Endothelial cell of umbilical vein (primary cell): Measurements from ENCODE around the gene SPDYE4. TPM values are rescaled to one million over a fixed set of nuclear protein-coding genes. Genes with fewer than 3 reads are reported as not detected.

ENCODE experiments used
- BruUV-seq: library from RNA; stranded (reverse); fragments of 400-500 nt; replicated peaks from 2 replicates; lab custom pipeline; 2021; lab: Mats Ljungman, UMichigan
- CTCF ChIA-PET: fragments of 300-600, 350-600 bp; sonication (Branson Sonifier 250); formaldehyde crosslinking; loops from one replicate; lab custom pipeline; 2021; ENCODE audit warnings: antibody characterized with exemption, inconsistent platforms; lab: Charles Lee
- POLR2A ChIA-PET: fragments of 300-600, 350-600 bp; sonication (Branson Sonifier 250); formaldehyde crosslinking; loops from one replicate; lab custom pipeline; 2021; ENCODE audit warnings: antibody characterized with exemption, inconsistent platforms; lab: Charles Lee
- DNase-seq: peaks from one replicate; pipeline ENCODE4 v3.0.0-alpha.2; 2011; ENCODE audit warnings: low read depth, low spot score
- FAIRE-seq: peaks from 2 replicates; lab custom pipeline; 2011; peaks lifted over from hg19 to GRCh38; lab: Jason Lieb, UNC
- H2AFZ ChIP-seq: 2 replicates; pipeline ENCODE4 v1.6.0; 2012; ENCODE audit warnings: low read depth, low read length, control low read depth, inconsistent platforms
- H3K27ac ChIP-seq: 2 replicates; pipeline ENCODE4 v1.5.1; 2011; ENCODE audit warnings: low read depth, mild to moderate bottlenecking, control low read depth, low read length, moderate library complexity; ENCODE audit not compliant: insufficient read depth
- H3K27me3 ChIP-seq, 2 experiments: 2 replicates each; pipeline versions ENCODE4 v1.6.0 to v1.6.1; 2011; ENCODE audit warnings: low read length in 2 of 2, mixed read lengths in 1 of 2; ENCODE audit not compliant: control insufficient read depth in 2 of 2, insufficient read depth in 2 of 2
- H3K36me3 ChIP-seq, 2 experiments: 2 replicates in 1 of 2; 3 replicates in 1 of 2; pipeline ENCODE4 v1.5.1; 2011; ENCODE audit warnings: low read length in 2 of 2, mild to moderate bottlenecking in 1 of 2, moderate library complexity in 1 of 2; ENCODE audit not compliant: control insufficient read depth in 2 of 2, insufficient read depth in 2 of 2; ENCODE audit errors: extremely low read depth in 1 of 2
- H3K4me1 ChIP-seq: 3 replicates; pipeline ENCODE4 v1.5.1; 2011; ENCODE audit warnings: mild to moderate bottlenecking, low read length; ENCODE audit not compliant: control insufficient read depth, insufficient read depth; ENCODE audit errors: extremely low read depth
- H3K4me2 ChIP-seq: 2 replicates; pipeline ENCODE4 v1.6.1; 2011; ENCODE audit warnings: low read length, control low read depth, mixed read lengths; ENCODE audit not compliant: insufficient read depth
- H3K4me3 ChIP-seq, 3 experiments: fragments of 200-600 bp in 1 of 3; sonication (generic), shearing (Covaris generic) in 1 of 3; replicated peaks in 1 of 3; 2 replicates each; pipeline ENCODE4 v1.5.1; 2011 to 2016; ENCODE audit warnings: control low read depth in 3 of 3, low read length in 3 of 3, mild to moderate bottlenecking in 2 of 3, inconsistent platforms in 1 of 3, low read depth in 1 of 3, moderate library complexity in 1 of 3; ENCODE audit not compliant: insufficient read depth in 1 of 3
- H3K79me2 ChIP-seq: 2 replicates; pipeline ENCODE4 v1.6.0; 2012; ENCODE audit warnings: low read length, inconsistent platforms; ENCODE audit not compliant: control insufficient read depth, insufficient read depth
- H3K9ac ChIP-seq: replicated peaks from 2 replicates; pipeline ENCODE3; 2011; ENCODE audit warnings: low read length, control low read depth; ENCODE audit not compliant: insufficient read depth; ENCODE audit errors: extremely low read depth
- H3K9me1 ChIP-seq: replicated peaks from 3 replicates; pipeline ENCODE4 v1.6.0; 2011; ENCODE audit warnings: mild to moderate bottlenecking, low read length; ENCODE audit not compliant: control insufficient read depth, insufficient read depth; ENCODE audit errors: extremely low read depth
- H3K9me3 ChIP-seq: replicated peaks from 2 replicates; pipeline ENCODE4 v1.5.1; 2012; ENCODE audit warnings: low read length, inconsistent platforms; ENCODE audit not compliant: control insufficient read depth, insufficient read depth
- H4K20me1 ChIP-seq: replicated peaks from 2 replicates; pipeline ENCODE3; 2011; ENCODE audit warnings: mild to moderate bottlenecking, low read length; ENCODE audit not compliant: control insufficient read depth, insufficient read depth; ENCODE audit errors: extremely low read depth
- CTCF ChIP-seq, 2 donors: IDR thresholded peaks; 1 replicate in 1 of 2; 2 replicates in 1 of 2; pipeline ENCODE4 v1.5.1; 2011; ENCODE audit warnings: low read length in 2 of 2, mild to moderate bottlenecking in 2 of 2, moderate library complexity in 2 of 2, control low read depth in 1 of 2, inconsistent platforms in 1 of 2, low read depth in 1 of 2; ENCODE audit not compliant: insufficient read depth in 1 of 2; ENCODE audit errors: extremely low read depth in 1 of 2
- EZH2 ChIP-seq: IDR thresholded peaks from 2 replicates; pipeline ENCODE4 v1.6.1; 2012; ENCODE audit warnings: borderline replicate concordance, low read depth, mild to moderate bottlenecking, moderate library complexity, low read length, inconsistent platforms; ENCODE audit not compliant: severe bottlenecking
- FOS ChIP-seq: IDR thresholded peaks from 2 replicates; pipeline ENCODE4 v1.6.1; 2011; ENCODE audit warnings: mild to moderate bottlenecking, low read length, moderate library complexity, borderline replicate concordance; ENCODE audit not compliant: insufficient read depth
- GATA2 ChIP-seq: IDR thresholded peaks from 2 replicates; pipeline ENCODE4 v1.7.0; 2011; ENCODE audit warnings: low read depth, mild to moderate bottlenecking, moderate library complexity, mixed read lengths, low read length; ENCODE audit not compliant: insufficient read length, insufficient read depth
- JUN ChIP-seq: IDR thresholded peaks from 2 replicates; pipeline ENCODE4 v1.6.1; 2011; ENCODE audit warnings: borderline replicate concordance, low read depth; ENCODE audit not compliant: insufficient read length, insufficient read depth
- MAX ChIP-seq: IDR thresholded peaks from 2 replicates; pipeline ENCODE4 v1.6.1; 2011; ENCODE audit not compliant: insufficient read depth, insufficient read length
- MYC ChIP-seq: IDR thresholded peaks from one replicate; pipeline ENCODE4 v1.6.1; 2011; ENCODE audit warnings: mild to moderate bottlenecking, low read depth, low read length
- POLR2A ChIP-seq: IDR thresholded peaks from 2 replicates; pipeline ENCODE4 v1.6.1; 2012; ENCODE audit warnings: low read depth, mild to moderate bottlenecking, control low read depth, low read length
- POLR2AphosphoS5 ChIP-seq: IDR thresholded peaks from 2 replicates; pipeline ENCODE4 v1.6.1; 2012; ENCODE audit warnings: low read depth, mild to moderate bottlenecking, control low read depth, low read length, moderate library complexity; ENCODE audit not compliant: insufficient read depth
- dilution Hi-C: fragments of 300-500 bp; cut with MboI; formaldehyde crosslinking; loops from one replicate; pipeline ENCODE4 v1.15.0; 2019; ENCODE audit warnings: low sequenced_read_pairs; ENCODE audit not compliant: extremely low pct_ligation_motif_present
- intact Hi-C: fragments of 100-400 bp; cut with micrococcal nuclease; formaldehyde crosslinking; loops from one replicate; pipeline ENCODE4 v1.10.0; 2022
- polyA plus RNA-seq, 4 experiments: library from polyadenylated mRNA; depleted of rRNA in 3 of 4; stranded (reverse) in 3 of 4; unstranded in 1 of 4; fragments of >200 nt; gene quantifications; 2 replicates each; pipeline versions ENCODE4 v1.2.1 to v1.2.3, GENCODE V29; 2011 to 2012; ENCODE audit warnings: missing spikeins in 1 of 4
- total RNA-seq: library from RNA; stranded (reverse); gene quantifications from 2 replicates; pipeline ENCODE4 v1.2.3, GENCODE V29; 2021

SPDYE4 gene
- total and polyA plus RNA-seq, 2 donors (not counting 3 experiments of a cell fraction or from before 2014, with no cell fraction given), result not detected

- H2AFZ ChIP-seq, result no peak overlapping the region
- H3K36me3 ChIP-seq, result no peaks in the 10 kb centered on the region
- H3K4me3 ChIP-seq, result no peak overlapping the region
- no peak overlapping the region for H3K4me2 ChIP-seq
- no peaks in the 10 kb centered on the region for H3K9me3 ChIP-seq
- BruUV-seq, result no TSS peak
- no peaks in the 10 kb centered on the region for H4K20me1 ChIP-seq
- no peak overlapping the region for H3K9ac ChIP-seq
- no peaks in the 10 kb centered on the region for H3K4me1 ChIP-seq
- CTCF ChIA-PET, result no interaction called here
- H3K79me2 ChIP-seq, result no peaks in the 10 kb centered on the region
- H3K9me1 ChIP-seq, result no peaks in the 10 kb centered on the region
- TF ChIP-seq CTCF (IDR thresholded peaks at IDR 0.05; ENCODE audit: extremely low read depth in 1 of 2, insufficient read depth in 1 of 2, low read depth in 1 of 2, low read length in 2 of 2) (no peak), POLR2AphosphoS5 (no peak), POLR2A (no peak), FOS (no peak), MYC (no peak), JUN (no peak), MAX (no peak), GATA2 (no peak), EZH2 (no peak)
- DNase-seq, result no peak
- dilution Hi-C loops (no loop called here), intact Hi-C loops (no loop called here)
- no peak overlapping the region for H3K27ac ChIP-seq
- POLR2A ChIA-PET, result no interaction called here
- H3K27me3 ChIP-seq, result no peaks in the 10 kb centered on the region
- no peak for FAIRE-seq
Observed at GRCh38 chr17:8791248-8791909, 33.0 kb upstream of the SPDYE4 start.
